Germinal center (tissue), 1 donor: ENCODE data around the gene SDR39U1.
A peak's percentile ranks its signal among the peaks of the same experiment; 100 is the strongest.
"Not testable (repeated sequence)": the region's sequence is repeated elsewhere in the genome, so short reads cannot be mapped to it uniquely, and the experiment has no call there.

Source experiments
- DNase-seq: peaks from one replicate; pipeline ENCODE4 v3.0.0; 2012; ENCODE audit warnings: mixed read lengths, low spot score

SDR39U1 gene

GRCh38 chr14:24442240-24443052 lies at the start of gene SDR39U1:
Gene SDR39U1 (minus strand): TSS chr14:24442776. CDS start chr14:24442769, 7 bp downstream.
- DNase-seq, result peak; percentile 95

- not testable (repeated sequence) for DNase-seq
Observed at GRCh38 chr14:24491586-24492408, 49.2 kb upstream of the SDR39U1 start.

GRCh38 chr14:24483604-24484252 lies 41.2 kb upstream of the SDR39U1 start:
- no peak for DNase-seq

- not testable (repeated sequence) for DNase-seq
Observed at GRCh38 chr14:24482699-24483303, 40.2 kb upstream of the SDR39U1 start.

GRCh38 chr14:24481622-24482324 lies 39.2 kb upstream of the SDR39U1 start:
- DNase-seq, result peak; percentile 71

- DNase-seq, result not testable (repeated sequence)
Observed at GRCh38 chr14:24479999-24480398, 37.4 kb upstream of the SDR39U1 start.

- no peak for DNase-seq
Observed at GRCh38 chr14:24475261-24475660, 32.7 kb upstream of the SDR39U1 start.

GRCh38 chr14:24473211-24473610 lies 30.6 kb upstream of the SDR39U1 start:
- DNase-seq, result no peak

- DNase-seq, result not testable (repeated sequence)
Observed at GRCh38 chr14:24470450-24470849, 27.9 kb upstream of the SDR39U1 start.

- DNase-seq, result no peak
Observed at GRCh38 chr14:24465805-24466204, 23.2 kb upstream of the SDR39U1 start.

GRCh38 chr14:24465368-24465767 lies 22.8 kb upstream of the SDR39U1 start:
- DNase-seq, result no peak

GRCh38 chr14:24463884-24464785 lies 21.6 kb upstream of the SDR39U1 start:
- no peak for DNase-seq

GRCh38 chr14:24463017-24463883 lies 20.7 kb upstream of the SDR39U1 start:
- DNase-seq, result no peak

GRCh38 chr14:24461336-24461735 lies 18.8 kb upstream of the SDR39U1 start:
- no peak for DNase-seq

GRCh38 chr14:24459331-24459730 lies 16.8 kb upstream of the SDR39U1 start:
- no peak for DNase-seq

- no peak for DNase-seq
Observed at GRCh38 chr14:24458736-24459135, 16.2 kb upstream of the SDR39U1 start.

- no peak for DNase-seq
Observed at GRCh38 chr14:24456980-24457379, 14.4 kb upstream of the SDR39U1 start.

- DNase-seq, result not testable (repeated sequence)
Observed at GRCh38 chr14:24450828-24451227, 8.3 kb upstream of the SDR39U1 start.

- DNase-seq, result no peak
Observed at GRCh38 chr14:24443053-24443665, 583 bp upstream of the SDR39U1 start.
